Measurements from ENCODE around the gene DGCR8.

The DGCR8 gene

GRCh38 chr22:20135806-20136602 is 56.0 kb downstream of the DGCR8 start:
- no peak for TF ChIP-seq CTBP1 (IDR thresholded peaks at IDR 0.05; ENCODE audit: borderline replicate concordance)
- no peak for TF ChIP-seq HDGF (IDR thresholded peaks at IDR 0.05; ENCODE audit: borderline replicate concordance)
- no peak for TF ChIP-seq LEF1 (IDR thresholded peaks at IDR 0.05; ENCODE audit: borderline replicate concordance)
- no peak for TF ChIP-seq TARDBP (IDR thresholded peaks at IDR 0.05)
- no peak for TF ChIP-seq ARNT (IDR thresholded peaks at IDR 0.05)
- TF ChIP-seq FOXM1 (IDR thresholded peaks at IDR 0.05; ENCODE audit: borderline replicate concordance): no peak
- TF ChIP-seq L3MBTL2 (conservative IDR thresholded peaks at IDR 0.05): no peak
- TF ChIP-seq FOXA1 (IDR thresholded peaks at IDR 0.05): no peak
- TF ChIP-seq NFRKB (IDR thresholded peaks at IDR 0.05): no peak
- TF ChIP-seq BHLHE40 (IDR thresholded peaks at IDR 0.05; ENCODE audit: borderline replicate concordance): no peak
- no peak for TF ChIP-seq ELF4 (IDR thresholded peaks at IDR 0.05)
- no peak for TF ChIP-seq SP1 (IDR thresholded peaks at IDR 0.05)
- TF ChIP-seq FOXK2 (IDR thresholded peaks at IDR 0.05): no peak
- no peak for TF ChIP-seq PKNOX1 (IDR thresholded peaks at IDR 0.05)
- no peak for TF ChIP-seq ZNF384 (IDR thresholded peaks at IDR 0.05)
- no peak for TF ChIP-seq SUZ12 (IDR thresholded peaks at IDR 0.05)
- ChIA-PET POLR2A (no interaction called here), CTCF (no interaction called here)
- DNase-seq (ENCODE audit: extremely low spot score): no peak

- DNase-seq (ENCODE audit: extremely low spot score): no peak
- no peak for TF ChIP-seq ARNT (IDR thresholded peaks at IDR 0.05)
- no peak for TF ChIP-seq FOXA1 (IDR thresholded peaks at IDR 0.05)
- no peak for TF ChIP-seq NFRKB (IDR thresholded peaks at IDR 0.05)
- no peak for TF ChIP-seq HDGF (IDR thresholded peaks at IDR 0.05; ENCODE audit: borderline replicate concordance)
- no peak for TF ChIP-seq LEF1 (IDR thresholded peaks at IDR 0.05; ENCODE audit: borderline replicate concordance)
- no peak for TF ChIP-seq BHLHE40 (IDR thresholded peaks at IDR 0.05; ENCODE audit: borderline replicate concordance)
- TF ChIP-seq ELF4 (IDR thresholded peaks at IDR 0.05): no peak
- ChIA-PET POLR2A (no interaction called here), CTCF (no interaction called here)
These were observed 56.5 kb downstream of the DGCR8 start for GRCh38 chr22:20136603-20136873.

GRCh38 chr22:20137113-20137512 is 57.1 kb downstream of the DGCR8 start:
- TF ChIP-seq NFRKB (IDR thresholded peaks at IDR 0.05): no peak
- peak; percentile 35; the same call in 1 of the 2 replicates for TF ChIP-seq HDGF (IDR thresholded peaks at IDR 0.05; ENCODE audit: borderline replicate concordance)
- POLR2A ChIA-PET: no interaction called here
- no peak for DNase-seq (ENCODE audit: extremely low spot score)
- CTCF ChIA-PET: no interaction called here

GRCh38 chr22:20137671-20138416 is 57.8 kb downstream of the DGCR8 start:
- DNase-seq (ENCODE audit: extremely low spot score): no peak
- POLR2A ChIA-PET: no interaction called here
- TF ChIP-seq L3MBTL2 (conservative IDR thresholded peaks at IDR 0.05) (no peak), SP1 (IDR thresholded peaks at IDR 0.05) (no peak), BHLHE40 (IDR thresholded peaks at IDR 0.05; ENCODE audit: borderline replicate concordance) (no peak), FOXK2 (IDR thresholded peaks at IDR 0.05) (no peak), ELF4 (IDR thresholded peaks at IDR 0.05) (no peak), PKNOX1 (IDR thresholded peaks at IDR 0.05) (no peak), HDGF (IDR thresholded peaks at IDR 0.05; ENCODE audit: borderline replicate concordance) (no peak), FOXA1 (IDR thresholded peaks at IDR 0.05) (no peak), TARDBP (IDR thresholded peaks at IDR 0.05) (no peak), CTBP1 (IDR thresholded peaks at IDR 0.05; ENCODE audit: borderline replicate concordance) (no peak), FOXM1 (IDR thresholded peaks at IDR 0.05; ENCODE audit: borderline replicate concordance) (no peak), LEF1 (IDR thresholded peaks at IDR 0.05; ENCODE audit: borderline replicate concordance) (no peak), NFRKB (IDR thresholded peaks at IDR 0.05) (no peak), ZNF384 (IDR thresholded peaks at IDR 0.05) (no peak)
- CTCF ChIA-PET: interaction anchor here (0.7 kb wide), 1 partner anchor 261 kb away, joined by 3 read pairs; no protein-coding TSS in a partner anchor

GRCh38 chr22:20138417-20138738 is 58.3 kb downstream of the DGCR8 start:
- POLR2A ChIA-PET: no interaction called here

GRCh38 chr22:20138868-20139267 is 58.8 kb downstream of the DGCR8 start:
- ChIA-PET POLR2A (no interaction called here), CTCF (no interaction called here)
- no peak for TF ChIP-seq ARNT (IDR thresholded peaks at IDR 0.05)
- TF ChIP-seq NFRKB (IDR thresholded peaks at IDR 0.05): no peak
- no peak for TF ChIP-seq HDGF (IDR thresholded peaks at IDR 0.05; ENCODE audit: borderline replicate concordance)
- TF ChIP-seq ZNF384 (IDR thresholded peaks at IDR 0.05): no peak
- no peak for TF ChIP-seq FOXM1 (IDR thresholded peaks at IDR 0.05; ENCODE audit: borderline replicate concordance)
- TF ChIP-seq FOXA1 (IDR thresholded peaks at IDR 0.05): no peak
- no peak for TF ChIP-seq TARDBP (IDR thresholded peaks at IDR 0.05)
- no peak for TF ChIP-seq SUZ12 (IDR thresholded peaks at IDR 0.05)
- no peak for TF ChIP-seq FOXK2 (IDR thresholded peaks at IDR 0.05)
- no peak for TF ChIP-seq LEF1 (IDR thresholded peaks at IDR 0.05; ENCODE audit: borderline replicate concordance)
- no peak for TF ChIP-seq SP1 (IDR thresholded peaks at IDR 0.05)
- no peak for TF ChIP-seq PKNOX1 (IDR thresholded peaks at IDR 0.05)
- no peak for TF ChIP-seq ELF4 (IDR thresholded peaks at IDR 0.05)
- no peak for DNase-seq (ENCODE audit: extremely low spot score)

More at GRCh38 chr22:20138417-20138738, 58.3 kb downstream of the DGCR8 start:
- no peak for DNase-seq (ENCODE audit: extremely low spot score)
- CTCF ChIA-PET: interaction anchor here (0.7 kb wide), 1 partner anchor 261 kb away, joined by 3 read pairs; no protein-coding TSS in a partner anchor
- TF ChIP-seq FOXA1 (IDR thresholded peaks at IDR 0.05) (no peak), FOXK2 (IDR thresholded peaks at IDR 0.05) (no peak), ARNT (IDR thresholded peaks at IDR 0.05) (no peak), BHLHE40 (IDR thresholded peaks at IDR 0.05; ENCODE audit: borderline replicate concordance) (no peak)
